ENCODE measurements around the gene KCNK1. TPM values are rescaled to one million over a fixed set of nuclear protein-coding genes. Genes with fewer than 3 reads are reported as not detected.

The KCNK1 gene
- polyA plus RNA-seq, 1 of the 3 experiments (the other 2 are of a cell fraction), result 10.6 TPM

GRCh38 chr1:233624289-233624688 is 10.4 kb downstream of the KCNK1 start:
- H3K9me3 ChIP-seq, result no peaks in the 10 kb centered on the region
- DNase-seq, result no peak
- TF ChIP-seq RFX5 (IDR thresholded peaks at IDR 0.05; ENCODE audit: low read length) (no peak), IRF3 (IDR thresholded peaks at IDR 0.05; ENCODE audit: low read depth, low read length) (no peak), FOXJ3 (CRISPR knock-in tag; IDR thresholded peaks at IDR 0.05) (no peak), USF2 (IDR thresholded peaks at IDR 0.05; ENCODE audit: borderline replicate concordance, low read depth, low read length) (no peak), SIN3A (IDR thresholded peaks at IDR 0.05; ENCODE audit: borderline replicate concordance, low read depth, low read length) (no peak), GATA2 (CRISPR knock-in tag; IDR thresholded peaks at IDR 0.05) (no peak), GABPA (IDR thresholded peaks at IDR 0.05; ENCODE audit: low read depth) (no peak), YY1 (IDR thresholded peaks at IDR 0.05; ENCODE audit: low read depth) (no peak), RCOR1 (IDR thresholded peaks at IDR 0.05; ENCODE audit: low read length) (no peak), EZH2phosphoT487 (IDR thresholded peaks at IDR 0.05; ENCODE audit: borderline replicate concordance, low read depth) (no peak), PBX3 (IDR thresholded peaks at IDR 0.05) (no peak)
- no peak overlapping the region for H3K9ac ChIP-seq
- H2AFZ ChIP-seq (ENCODE audit: low read depth), result no peak overlapping the region
- H3F3A ChIP-seq (replicated peaks; ENCODE audit: insufficient read depth), result no peaks in the 10 kb centered on the region
- no peaks in the 10 kb centered on the region for H3K9me2 ChIP-seq
- no peak overlapping the region for H3K4me2 ChIP-seq
- ChIA-PET CTCF (no interaction called here), POLR2A (no interaction called here)
- H3K4me3 ChIP-seq (ENCODE audit: low read depth in 2 of 2, low read length in 1 of 2), result no peak overlapping the region
- WGBS (ENCODE audit: low lambda C conversion rate), result 93% methylated on average over 3 of the region's 3 CpGs
- H4K20me1 ChIP-seq (ENCODE audit: insufficient read depth), result 0 out of 2 replicates have a peak, but pooled peaks cover 4% of the 10 kb centered on the region
- H3K27me3 ChIP-seq (ENCODE audit: insufficient read depth), result no peaks in the 10 kb centered on the region
- H3K79me2 ChIP-seq (ENCODE audit: insufficient read depth), result no peaks in the 10 kb centered on the region; the same call in 1 of the 2 replicates
- H3K27ac ChIP-seq (ENCODE audit: low read depth in 2 of 2, low read length in 1 of 2), result no peak overlapping the region
- no peaks in the 10 kb centered on the region; a peak in 1 of 4 replicates for H3K4me1 ChIP-seq (ENCODE audit: control insufficient read depth in 1 of 2, insufficient read depth in 2 of 2, low read depth in 1 of 2, low read length in 1 of 2)
- H3K36me3 ChIP-seq (replicated peaks in 1 of 2; ENCODE audit: control insufficient read depth in 1 of 2, insufficient read depth in 2 of 2, low read length in 1 of 2), result peaks cover 0 to 3% of the 10 kb centered on the region in 2 experiments

GRCh38 chr1:233625087-233625486 is 11.2 kb downstream of the KCNK1 start:
- WGBS (ENCODE audit: low lambda C conversion rate), result 94% methylated on average over 2 of the region's 2 CpGs
- Histone ChIP-seq H3K27ac (ENCODE audit: low read depth in 2 of 2, low read length in 1 of 2) (no peak overlapping the region), H3K79me2 (ENCODE audit: insufficient read depth) (no peaks in the 10 kb centered on the region; the same call in 1 of the 2 replicates), H3K36me3 (replicated peaks in 1 of 2; ENCODE audit: control insufficient read depth in 1 of 2, insufficient read depth in 2 of 2, low read length in 1 of 2) (peaks cover 0 to 3% of the 10 kb centered on the region in 2 experiments), H3K4me3 (ENCODE audit: low read depth in 2 of 2, low read length in 1 of 2) (no peak overlapping the region), H3K9me3 (no peaks in the 10 kb centered on the region), H2AFZ (ENCODE audit: low read depth) (no peak overlapping the region), H3K9me2 (no peaks in the 10 kb centered on the region), H3K4me1 (ENCODE audit: control insufficient read depth in 1 of 2, insufficient read depth in 2 of 2, low read depth in 1 of 2, low read length in 1 of 2) (no peaks in the 10 kb centered on the region; a peak in 1 of 4 replicates), H4K20me1 (ENCODE audit: insufficient read depth) (0 out of 2 replicates have a peak, but pooled peaks cover 4% of the 10 kb centered on the region), H3K9ac (no peak overlapping the region), H3F3A (replicated peaks; ENCODE audit: insufficient read depth) (no peaks in the 10 kb centered on the region), H3K4me2 (no peak overlapping the region), H3K27me3 (ENCODE audit: insufficient read depth) (no peaks in the 10 kb centered on the region)
- POLR2A ChIA-PET, result no interaction called here
- no peak for DNase-seq
- CTCF ChIA-PET, result no interaction called here
- no peak for TF ChIP-seq IRF3 (IDR thresholded peaks at IDR 0.05; ENCODE audit: low read depth, low read length)
- no peak for TF ChIP-seq GABPA (IDR thresholded peaks at IDR 0.05; ENCODE audit: low read depth)
- no peak for TF ChIP-seq EZH2phosphoT487 (IDR thresholded peaks at IDR 0.05; ENCODE audit: borderline replicate concordance, low read depth)
- no peak for TF ChIP-seq RCOR1 (IDR thresholded peaks at IDR 0.05; ENCODE audit: low read length)
- no peak for TF ChIP-seq ZBTB33 (IDR thresholded peaks at IDR 0.05; ENCODE audit: borderline replicate concordance, low read depth)
- TF ChIP-seq YY1 (IDR thresholded peaks at IDR 0.05; ENCODE audit: low read depth), result no peak
- no peak for TF ChIP-seq POLR2AphosphoS5 (IDR thresholded peaks at IDR 0.05; ENCODE audit: low read depth, low read length)
- TF ChIP-seq REST (IDR thresholded peaks at IDR 0.05; ENCODE audit: low read depth, low read length), result no peak
- no peak for TF ChIP-seq TAF1 (IDR thresholded peaks at IDR 0.05; ENCODE audit: borderline replicate concordance, low read depth, low read length)
- TF ChIP-seq MXI1 (IDR thresholded peaks at IDR 0.05; ENCODE audit: low read depth, low read length), result no peak
